Measurements from ENCODE around the gene ZNF281.
"Not testable (repeated sequence)": the region's sequence is repeated elsewhere in the genome, so short reads cannot be mapped to it uniquely, and the experiment has no call there.

The ZNF281 gene

DNA sequence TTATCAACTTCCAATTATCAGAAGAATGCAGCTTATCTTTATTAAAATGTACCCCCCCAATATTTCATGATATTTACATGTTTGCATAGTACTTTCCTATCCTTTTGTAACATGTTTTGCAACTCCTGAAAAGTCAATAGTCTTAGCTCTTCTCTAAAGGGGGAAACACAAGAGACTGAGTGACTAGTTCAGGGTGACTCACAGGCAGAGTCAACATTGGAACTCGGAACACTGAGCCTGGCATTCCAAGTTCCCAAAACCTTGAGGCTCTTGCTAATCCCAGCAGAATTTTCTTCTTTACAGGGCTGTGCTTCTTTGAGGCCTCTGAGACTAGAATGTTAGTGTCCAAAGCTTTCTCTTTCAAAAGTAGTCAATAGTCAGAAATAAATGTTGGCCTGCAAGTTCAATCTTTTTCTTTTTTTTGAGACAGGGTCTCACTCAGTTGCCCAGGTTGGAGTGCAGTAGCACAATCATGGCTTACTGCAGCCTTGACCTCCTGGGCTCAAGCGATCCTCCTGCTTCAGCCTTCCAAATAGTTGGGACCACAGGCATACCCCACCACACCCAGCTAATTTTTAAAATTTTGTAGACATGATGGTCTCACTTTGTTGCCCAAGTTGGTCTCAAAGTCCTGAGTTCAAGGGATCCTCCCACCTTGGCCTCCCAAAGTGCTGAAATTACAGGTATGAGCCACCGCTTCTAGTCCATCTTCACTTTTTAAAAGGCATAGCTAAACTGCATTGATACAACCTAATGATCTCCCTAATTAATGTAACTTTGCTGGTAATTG, 37.5 kb downstream of the ZNF281 start:
- no peaks in the 10 kb centered on the region for H3K27me3 Mint-ChIP-seq
- H3K4me3 Mint-ChIP-seq: no peak overlapping the region
- no peak for DNase-seq
- no peak for ATAC-seq (replicated peaks)
- H3K4me1 Mint-ChIP-seq: peaks cover 9 to 12% of the 10 kb centered on the region in 2 donors
- H3K36me3 Mint-ChIP-seq: peaks cover 5 to 27% of the 10 kb centered on the region in 2 donors
- H3K9me3 Mint-ChIP-seq: peaks cover 3 to 5% of the 10 kb centered on the region in 2 donors
- H3K27ac Mint-ChIP-seq: no peak overlapping the region

DNA sequence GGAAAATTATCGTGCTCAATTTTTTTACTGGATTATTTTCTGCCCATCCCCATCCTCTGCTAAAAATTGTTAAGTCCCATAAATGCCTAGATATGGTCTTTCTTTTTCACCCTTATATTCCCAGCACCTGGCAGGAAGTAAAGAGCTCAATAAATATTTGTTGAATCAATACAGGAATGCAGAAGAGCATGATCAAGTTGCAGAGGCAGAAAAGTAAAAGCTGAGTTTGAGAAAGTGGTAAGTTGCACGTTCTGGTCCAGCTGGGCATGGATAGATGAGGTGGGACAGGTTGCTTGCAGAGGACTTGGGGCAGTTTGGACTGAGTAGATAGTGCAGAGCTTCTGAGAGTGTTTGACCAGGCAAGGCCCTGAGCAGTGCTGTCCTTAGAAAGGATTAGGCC, 40.1 kb downstream of the ZNF281 start:
- peaks cover 11 to 35% of the 10 kb centered on the region in 2 donors for H3K36me3 Mint-ChIP-seq
- peaks cover 3 to 14% of the 10 kb centered on the region in 2 donors for H3K4me1 Mint-ChIP-seq
- H3K27me3 Mint-ChIP-seq: no peaks in the 10 kb centered on the region
- H3K27ac Mint-ChIP-seq: no peak overlapping the region
- no peaks in the 10 kb centered on the region for H3K9me3 Mint-ChIP-seq
- no peak for ATAC-seq (replicated peaks)
- no peak for DNase-seq
- H3K4me3 Mint-ChIP-seq: no peak overlapping the region

DNA sequence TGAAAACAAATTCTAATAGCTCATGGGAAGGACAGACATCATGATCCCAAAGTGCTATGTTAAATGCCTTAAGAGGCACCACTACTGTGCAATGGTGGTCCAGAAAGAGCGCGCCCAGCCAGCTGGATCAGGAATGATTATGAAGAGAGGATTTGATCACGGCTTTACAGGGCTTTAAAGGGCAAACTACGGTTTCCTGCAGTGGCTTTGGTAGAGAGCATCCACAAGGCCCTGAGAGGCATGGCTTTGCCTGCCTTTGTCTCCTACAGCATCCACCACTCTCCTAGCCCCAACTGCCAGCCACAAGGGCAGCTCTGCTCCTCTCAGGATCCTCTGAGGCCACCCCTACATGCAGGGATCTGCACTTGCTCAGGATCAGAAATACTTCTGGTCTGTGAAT, 40.7 kb downstream of the ZNF281 start:
- Mint-ChIP-seq H3K27ac (no peak overlapping the region), H3K9me3 (no peaks in the 10 kb centered on the region), H3K27me3 (no peaks in the 10 kb centered on the region), H3K36me3 (peaks cover 11 to 35% of the 10 kb centered on the region in 2 donors), H3K4me1 (peaks cover 4 to 17% of the 10 kb centered on the region in 2 donors), H3K4me3 (no peak overlapping the region)
- no peak for ATAC-seq (replicated peaks)
- no peak for DNase-seq

DNA sequence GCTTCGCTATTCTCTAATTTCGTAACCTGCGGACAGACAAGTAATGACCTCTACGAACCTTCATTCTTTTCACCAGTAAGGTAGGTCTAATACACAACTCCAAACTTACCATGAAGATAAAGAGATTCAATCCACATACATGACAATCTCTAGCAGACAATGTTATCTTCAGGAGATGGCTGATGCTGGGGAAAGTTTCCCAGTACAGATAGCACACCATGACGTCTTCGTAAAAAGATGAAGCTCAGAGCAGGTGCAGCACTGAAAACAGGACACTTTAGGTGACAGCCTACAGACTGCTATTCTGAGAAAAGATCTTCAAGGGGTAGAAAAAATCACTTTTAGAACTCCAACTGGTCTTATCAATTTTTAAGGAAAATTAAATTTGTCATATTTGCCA, 41.3 kb downstream of the ZNF281 start:
- H3K36me3 Mint-ChIP-seq: peaks cover 11 to 33% of the 10 kb centered on the region in 2 donors
- H3K27me3 Mint-ChIP-seq: no peaks in the 10 kb centered on the region
- no peak overlapping the region for H3K27ac Mint-ChIP-seq
- peaks cover 6 to 21% of the 10 kb centered on the region in 2 donors for H3K4me1 Mint-ChIP-seq
- DNase-seq: no peak
- ATAC-seq (replicated peaks): no peak
- H3K4me3 Mint-ChIP-seq: no peak overlapping the region
- no peaks in the 10 kb centered on the region for H3K9me3 Mint-ChIP-seq

DNA sequence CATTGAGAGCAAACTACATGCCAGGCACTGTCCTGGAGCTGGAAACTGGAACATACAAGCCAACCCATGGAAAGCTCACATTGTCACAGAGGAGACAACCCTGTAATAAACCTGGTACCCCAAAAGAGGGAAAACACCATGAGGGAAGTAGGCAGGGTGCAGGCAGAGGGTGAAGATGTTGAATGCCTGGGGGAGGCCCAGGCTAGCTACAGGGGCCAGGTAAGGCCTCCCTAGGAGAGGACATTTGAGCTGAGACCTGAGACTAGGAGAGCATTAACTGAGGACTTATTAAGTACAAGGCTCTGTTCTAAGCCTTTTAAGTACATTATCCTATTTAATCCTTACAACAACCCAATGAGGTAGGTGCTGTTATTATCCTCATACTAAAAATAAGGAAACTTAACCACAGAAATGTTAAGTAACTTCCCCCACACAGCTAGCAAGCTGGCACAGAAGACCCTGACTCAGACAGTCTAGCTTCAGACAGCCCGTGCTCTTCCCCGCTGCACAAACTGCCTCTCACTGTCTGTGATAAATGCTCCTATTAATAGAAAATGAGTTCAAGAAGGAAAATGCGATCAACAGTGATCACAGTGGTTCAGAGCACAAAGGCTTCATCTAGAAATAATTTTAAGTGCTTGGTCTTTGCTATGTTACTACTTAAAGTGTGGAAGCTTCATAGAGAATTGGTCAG, 41.8 kb downstream of the ZNF281 start:
- Mint-ChIP-seq H3K27me3 (no peaks in the 10 kb centered on the region), H3K4me3 (no peak overlapping the region), H3K27ac (no peak overlapping the region), H3K9me3 (no peaks in the 10 kb centered on the region), H3K36me3 (peaks cover 11 to 32% of the 10 kb centered on the region in 2 donors), H3K4me1 (peaks cover 10 to 27% of the 10 kb centered on the region in 2 donors)
- no peak for DNase-seq
- ATAC-seq (replicated peaks): no peak

DNA sequence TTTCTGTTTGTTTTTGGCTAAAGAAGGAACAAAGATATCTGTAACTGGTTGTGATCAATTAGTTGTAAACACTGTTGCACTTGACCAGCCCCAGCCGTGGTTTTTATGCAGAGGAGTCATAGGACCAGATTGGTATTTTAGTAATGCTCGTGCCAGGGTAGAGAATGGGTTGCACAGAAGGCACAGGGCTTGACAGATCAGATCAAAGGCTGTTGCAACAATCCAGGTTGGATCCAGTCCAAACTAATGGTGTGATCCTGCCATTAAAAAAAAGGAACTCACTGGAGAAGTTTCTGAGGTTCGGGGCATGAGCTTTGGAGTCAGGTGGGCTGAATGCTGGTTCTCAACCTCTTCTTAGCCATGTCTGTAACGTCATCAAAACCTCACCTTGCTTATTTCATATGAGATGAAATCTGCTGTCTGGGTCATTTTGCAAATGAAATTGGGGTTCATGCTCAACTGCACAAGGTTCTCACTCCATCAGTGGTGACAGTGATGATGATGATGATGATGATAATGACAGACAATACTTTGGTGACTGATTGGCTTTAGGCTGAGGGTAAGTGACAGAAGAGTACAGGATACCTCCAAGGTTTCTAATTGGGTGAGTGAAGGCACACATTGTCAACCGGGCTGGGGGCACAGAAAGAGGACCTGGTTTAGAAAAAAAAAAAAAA, 43.1 kb downstream of the ZNF281 start:
- Mint-ChIP-seq H3K4me1 (peaks cover 11 to 28% of the 10 kb centered on the region in 2 donors), H3K9me3 (no peaks in the 10 kb centered on the region), H3K27ac (no peak overlapping the region), H3K36me3 (peaks cover 8 to 28% of the 10 kb centered on the region in 2 donors), H3K4me3 (no peak overlapping the region), H3K27me3 (no peaks in the 10 kb centered on the region)
- DNase-seq: no peak
- no peak for ATAC-seq (replicated peaks)

DNA sequence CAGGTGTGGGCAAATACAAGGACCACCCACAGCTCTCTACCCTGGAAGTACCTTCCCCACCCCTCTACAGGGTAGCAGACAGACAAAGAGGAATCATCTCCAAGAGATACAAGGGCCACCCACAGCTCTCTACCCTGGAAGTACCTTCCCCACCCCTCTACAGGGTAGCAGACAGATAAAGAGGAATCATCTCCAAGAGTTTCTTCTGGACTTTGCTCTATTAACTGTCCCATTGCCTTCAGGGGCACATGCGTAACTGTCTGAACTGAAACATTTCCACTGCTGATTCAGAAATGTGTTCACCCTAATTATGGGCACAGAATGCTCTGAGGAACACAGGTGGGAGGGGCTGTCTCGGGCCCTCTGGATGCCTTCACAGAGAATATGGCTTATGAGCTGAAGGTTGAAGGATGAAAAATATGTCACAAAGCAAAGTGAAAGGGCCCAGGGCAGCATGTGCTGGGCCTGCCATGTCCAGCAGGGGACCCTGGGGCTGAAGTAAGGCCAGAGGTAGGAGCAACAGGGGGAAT, 43.9 kb downstream of the ZNF281 start:
- H3K4me3 Mint-ChIP-seq: no peak overlapping the region
- peaks cover 11 to 28% of the 10 kb centered on the region in 2 donors for H3K4me1 Mint-ChIP-seq
- no peak for DNase-seq
- peaks cover 8 to 28% of the 10 kb centered on the region in 2 donors for H3K36me3 Mint-ChIP-seq
- ATAC-seq (replicated peaks): no peak
- H3K9me3 Mint-ChIP-seq: no peaks in the 10 kb centered on the region
- H3K27me3 Mint-ChIP-seq: no peaks in the 10 kb centered on the region
- H3K27ac Mint-ChIP-seq: no peak overlapping the region

DNA sequence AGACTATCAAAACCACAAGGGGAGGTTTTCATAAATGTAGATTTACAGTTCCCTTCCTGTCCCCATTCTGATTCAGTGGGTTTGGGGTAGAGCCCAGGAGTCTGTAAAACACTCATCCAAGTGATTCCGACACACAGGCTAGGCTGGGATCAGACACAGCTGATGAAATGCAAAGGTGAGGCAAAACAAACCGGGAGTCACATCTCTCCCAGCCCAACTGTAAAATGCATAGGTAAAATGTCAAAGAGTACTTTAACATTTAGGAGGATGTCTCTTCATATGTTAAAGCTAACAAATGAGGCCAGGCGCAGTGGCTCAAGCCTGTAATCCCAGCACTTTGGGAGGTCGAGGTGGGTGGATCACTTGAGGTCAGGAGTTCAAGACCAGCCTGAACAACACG, 45.0 kb downstream of the ZNF281 start:
- Mint-ChIP-seq H3K36me3 (peaks cover 7 to 26% of the 10 kb centered on the region in 2 donors), H3K4me1 (peaks cover 11 to 28% of the 10 kb centered on the region in 2 donors), H3K27me3 (no peaks in the 10 kb centered on the region), H3K4me3 (no peak overlapping the region), H3K27ac (no peak overlapping the region), H3K9me3 (no peaks in the 10 kb centered on the region)
- ATAC-seq (replicated peaks): no peak
- no peak for DNase-seq

DNA sequence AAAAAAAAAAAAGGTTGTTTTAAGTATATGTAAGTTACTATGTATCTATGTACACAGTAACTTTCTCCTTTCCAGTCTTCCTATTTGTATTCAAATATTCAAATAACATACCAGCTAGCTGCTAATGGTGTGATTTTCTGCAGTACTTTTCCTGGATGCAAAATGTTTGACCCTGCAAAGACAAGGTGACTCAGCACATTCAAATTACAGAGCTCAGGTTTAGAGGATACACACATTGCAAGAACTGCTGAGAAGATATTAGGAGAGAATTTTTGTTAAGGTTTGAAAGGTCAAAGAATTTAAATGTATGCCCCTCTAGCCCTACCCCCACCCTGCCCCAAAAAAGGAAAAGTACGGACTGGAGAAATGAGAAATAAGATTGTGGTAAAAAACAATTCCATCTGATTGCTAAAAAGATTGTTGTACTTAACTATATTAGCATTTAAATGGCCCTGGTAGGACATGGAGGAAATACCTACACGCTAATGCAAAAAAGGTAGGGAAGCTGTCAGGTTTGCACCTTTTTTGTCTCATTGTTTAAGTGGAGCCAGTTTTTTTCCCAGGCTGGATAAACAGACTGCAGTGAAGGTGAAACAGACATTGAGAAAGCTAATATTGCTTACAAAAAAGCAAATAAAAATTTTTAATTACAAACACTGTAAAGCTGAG, 45.6 kb downstream of the ZNF281 start:
- DNase-seq (no peak), ATAC-seq (replicated peaks) (no peak)
- Mint-ChIP-seq H3K4me1 (peaks cover 11 to 28% of the 10 kb centered on the region in 2 donors), H3K4me3 (no peak overlapping the region), H3K27me3 (no peaks in the 10 kb centered on the region), H3K36me3 (peaks cover 6 to 23% of the 10 kb centered on the region in 2 donors), H3K27ac (no peak overlapping the region), H3K9me3 (no peaks in the 10 kb centered on the region)

DNA sequence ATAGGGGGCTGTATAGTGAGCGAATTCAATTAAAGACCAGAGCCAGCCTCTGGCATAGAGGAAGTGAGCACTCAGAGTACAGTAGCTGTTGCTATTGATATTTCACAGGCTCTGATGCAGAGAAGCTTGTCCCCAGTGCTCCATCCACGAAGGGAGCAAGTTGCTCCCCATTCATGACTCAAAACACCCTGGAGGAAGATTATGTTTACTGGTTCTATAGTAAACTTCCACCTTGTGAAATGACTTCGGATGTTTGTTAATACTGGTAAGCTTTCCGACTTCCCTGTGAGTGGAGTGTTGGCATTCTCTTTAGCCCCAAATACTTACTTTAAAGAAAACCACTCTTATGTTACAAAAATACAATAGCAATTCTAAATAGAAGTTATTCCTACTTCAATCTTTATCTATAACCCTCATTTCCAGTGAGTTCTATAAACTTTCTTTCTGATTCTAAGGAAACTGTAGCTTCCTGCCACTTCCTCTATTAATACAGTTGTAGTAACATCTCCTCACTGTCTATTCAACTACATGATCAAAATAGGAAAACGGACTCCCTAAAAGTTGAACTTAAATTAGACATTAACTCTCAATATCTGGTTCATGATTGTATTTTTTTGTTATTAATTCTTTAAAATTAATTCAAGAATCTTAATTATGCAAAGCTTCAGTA, 46.4 kb downstream of the ZNF281 start:
- Mint-ChIP-seq H3K27ac (no peak overlapping the region), H3K9me3 (no peaks in the 10 kb centered on the region)
- peak; percentile 83 for ATAC-seq (replicated peaks)

DNA sequence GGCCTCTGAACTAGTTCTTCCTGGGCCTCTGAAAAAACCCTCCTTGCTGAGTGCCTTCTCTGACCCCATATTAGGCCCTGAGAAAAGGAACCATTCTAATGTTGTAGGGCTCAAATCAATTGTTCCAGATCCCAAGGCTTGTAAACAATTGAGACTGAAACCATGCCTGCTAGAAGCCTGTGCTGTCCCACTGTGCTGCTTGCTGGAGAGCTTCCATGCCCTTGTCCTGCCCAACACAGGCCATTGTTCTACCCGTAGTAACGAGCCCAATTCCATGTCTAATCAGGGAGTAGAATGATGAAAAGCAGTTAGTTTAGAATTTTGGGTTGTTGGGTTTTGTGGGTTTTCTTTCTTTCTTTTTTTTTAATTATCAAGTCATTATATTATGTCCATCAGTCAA, 47.4 kb downstream of the ZNF281 start:
- no peaks in the 10 kb centered on the region for H3K9me3 Mint-ChIP-seq
- no peak overlapping the region for H3K27ac Mint-ChIP-seq
- peaks cover 6 to 13% of the 10 kb centered on the region in 2 donors for H3K36me3 Mint-ChIP-seq

More for the DNA sequence above, 46.4 kb downstream of the ZNF281 start:
- peaks cover 6 to 21% of the 10 kb centered on the region in 2 donors for H3K36me3 Mint-ChIP-seq
- H3K4me3 Mint-ChIP-seq: no peak overlapping the region
- DNase-seq: no peak
- H3K4me1 Mint-ChIP-seq: peaks cover 11 to 27% of the 10 kb centered on the region in 2 donors
- H3K27me3 Mint-ChIP-seq: no peaks in the 10 kb centered on the region

DNA sequence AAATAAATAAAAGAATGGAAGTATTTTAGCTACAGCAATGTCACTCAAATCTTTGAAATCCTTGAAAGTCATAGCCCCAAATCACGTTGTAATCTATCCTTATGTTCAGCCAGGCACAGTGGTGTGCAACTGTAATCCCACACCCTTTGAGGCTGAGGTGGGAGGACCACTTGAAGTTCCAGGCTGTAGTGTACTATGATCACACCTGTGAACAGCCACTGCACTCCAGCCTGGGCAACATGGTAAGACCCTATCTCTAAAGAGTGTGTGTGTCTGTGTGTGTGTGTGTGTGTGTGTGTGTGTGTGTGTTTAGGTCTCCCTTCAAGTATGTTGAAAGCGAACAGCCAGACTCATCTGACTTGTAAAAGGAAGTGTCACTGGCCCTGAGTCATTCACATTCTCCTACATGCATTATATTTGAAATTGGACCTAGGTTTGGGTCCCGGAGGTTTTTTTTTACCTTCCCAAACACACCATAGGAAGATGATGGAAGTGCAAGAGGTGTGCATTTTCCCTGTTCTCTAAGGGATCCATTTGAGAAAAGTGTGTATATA, 50.1 kb downstream of the ZNF281 start:
- Mint-ChIP-seq H3K36me3 (no peaks in the 10 kb centered on the region), H3K4me1 (peaks cover 15 to 21% of the 10 kb centered on the region in 2 donors), H3K27ac (no peak overlapping the region), H3K4me3 (no peak overlapping the region), H3K27me3 (no peaks in the 10 kb centered on the region), H3K9me3 (no peaks in the 10 kb centered on the region)
- ATAC-seq (replicated peaks): no peak
- no peak for DNase-seq

More for the DNA sequence above, 47.4 kb downstream of the ZNF281 start:
- no peak for DNase-seq
- no peak for ATAC-seq (replicated peaks)
- H3K4me3 Mint-ChIP-seq: no peak overlapping the region
- H3K27me3 Mint-ChIP-seq: no peaks in the 10 kb centered on the region
- peaks cover 9 to 22% of the 10 kb centered on the region in 2 donors for H3K4me1 Mint-ChIP-seq

DNA sequence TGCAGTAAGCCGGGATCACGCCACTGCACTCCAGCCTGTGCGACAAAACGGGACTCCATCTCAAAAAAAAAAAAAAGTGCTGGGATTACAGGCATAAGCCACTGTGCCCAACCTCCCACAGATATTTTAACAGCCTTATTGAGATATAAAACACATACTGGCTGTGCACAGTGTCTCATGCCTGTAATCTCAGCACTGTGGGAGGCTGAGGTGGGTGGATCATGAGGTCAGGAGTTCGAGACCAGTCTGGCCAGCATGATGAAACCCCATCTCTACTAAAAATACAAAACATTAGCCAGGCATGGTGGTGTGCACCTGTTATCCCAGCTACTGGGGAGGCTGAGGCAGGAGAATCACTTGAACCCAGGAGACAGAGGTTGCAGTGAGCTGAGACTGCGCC, 51.9 kb downstream of the ZNF281 start:
- not testable (repeated sequence) for DNase-seq; H3K36me3 Mint-ChIP-seq; H3K9me3 Mint-ChIP-seq; H3K27ac Mint-ChIP-seq; ATAC-seq (replicated peaks); H3K4me3 Mint-ChIP-seq; H3K27me3 Mint-ChIP-seq
- peaks cover 15 to 18% of the 10 kb centered on the region in 2 donors for H3K4me1 Mint-ChIP-seq

Data from stimulated activated naive B cell treated with anti-CD40 and anti-IgM and Interleukin-4, amounts not matched to agents 10 μg/mL and 1 μg/mL and 100 μg/mL, for 72 hours (primary cell).